Esophagus squamous epithelium (tissue), 5 donors: ENCODE data around the gene TSHR. TPM values are rescaled to one million over a fixed set of nuclear protein-coding genes. Genes with fewer than 3 reads are reported as not detected.
"Not testable (repeated sequence)": the region's sequence is repeated elsewhere in the genome, so short reads cannot be mapped to it uniquely, and the experiment has no call there.

Source experiments
- DNase-seq: peaks from one replicate; lab custom pipeline; 2025; lab: John Stamatoyannopoulos, UW
- H3K27ac ChIP-seq, 4 donors: fragments of 200-600 bp; sonication (generic); one replicate each; pipeline ENCODE4 v1.5.1; 2016 to 2019; ENCODE audit warnings: mild to moderate bottlenecking in 1 of 4
- H3K27me3 ChIP-seq, 4 donors: fragments of 200-600 bp; sonication (generic); 1 replicate in 3 of 4; 2 replicates in 1 of 4; pipeline versions ENCODE4 v1.5.1 to v1.6.0; 2017 to 2021; ENCODE audit warnings: antibody characterized with exemption in 1 of 4
- H3K36me3 ChIP-seq, 3 donors: fragments of 200-600 bp; sonication (generic); one replicate each; pipeline ENCODE4 v1.5.1; 2016 to 2019
- H3K4me1 ChIP-seq, 3 donors: fragments of 200-600 bp; sonication (generic); one replicate each; pipeline ENCODE4 v1.5.1; 2017 to 2019
- H3K4me3 ChIP-seq, 4 donors: fragments of 200-600 bp; sonication (generic); 1 replicate in 3 of 4; 2 replicates in 1 of 4; pipeline ENCODE4 v1.5.1; 2016 to 2019; ENCODE audit warnings: mild to moderate bottlenecking in 2 of 4, moderate library complexity in 1 of 4
- H3K9me3 ChIP-seq, 3 donors: fragments of 200-600 bp; sonication (generic); one replicate each; pipeline ENCODE4 v1.5.1; 2016 to 2019
- POLR2A ChIP-seq, 4 donors: fragments of 450-650 bp; IDR thresholded peaks; one replicate each; pipeline ENCODE4 v1.6.1; 2017; ENCODE audit warnings: antibody characterized with exemption in 4 of 4, mild to moderate bottlenecking in 4 of 4, moderate library complexity in 3 of 4
- WGBS, 2 donors: methylation state at CpG; one replicate each; pipeline ENCODE4 v1.1.5; 2018; 5-methylcytosine and 5-hydroxymethylcytosine counted together
- intact Hi-C: fragments of 100-400 bp; cut with DNase I; formaldehyde crosslinking; loops from one replicate; pipeline ENCODE4 v1.15.0; 2022
- total RNA-seq, 4 donors: library from RNA; depleted of rRNA; stranded (reverse); fragments of >200 nt; gene quantifications; one replicate each; pipeline ENCODE4 v1.1.0, GENCODE V29; 2016
- TF ChIP-seq, protein P1 (sequence below), 6 experiments: fragments of 450-650 bp in 4 of 6; fragments of 200-600 bp in 2 of 6; sonication (generic) in 2 of 6; IDR thresholded peaks; one replicate each; pipeline ENCODE4 v1.5.1; 2016 to 2019; ENCODE audit warnings: antibody characterized with exemption in 6 of 6, mild to moderate bottlenecking in 4 of 6, moderate library complexity in 4 of 6
- donor health status: DM: yes; HTN: yes; CAD: no.

Gene TSHR
- total RNA-seq, 4 donors from 2014 or later = not detected

DNA sequence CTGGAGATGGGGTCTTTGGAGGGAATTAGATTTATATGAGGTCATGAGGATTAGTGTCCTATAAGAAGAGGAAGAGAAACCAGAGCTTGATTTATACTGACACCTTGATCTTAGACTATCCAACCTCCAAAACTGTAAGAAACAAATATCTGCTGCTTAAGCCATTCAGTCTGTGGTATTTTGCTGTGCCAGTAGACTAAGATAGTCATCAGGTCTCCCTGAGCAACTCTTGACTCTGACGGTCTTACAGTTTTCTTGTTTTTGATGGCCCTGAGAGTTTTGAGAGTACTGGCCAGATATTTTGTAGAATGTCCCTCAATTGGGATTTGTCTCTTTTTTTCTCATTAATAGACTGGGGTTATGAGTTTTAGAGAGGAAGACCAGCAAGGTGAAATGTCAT lies 51.7 kb downstream of the TSHR start:
- no peaks in the 10 kb centered on the region for H3K27me3 ChIP-seq
- 83 to 100% methylated on average over 1 of the region's 1 CpG for WGBS, 2 donors

DNA sequence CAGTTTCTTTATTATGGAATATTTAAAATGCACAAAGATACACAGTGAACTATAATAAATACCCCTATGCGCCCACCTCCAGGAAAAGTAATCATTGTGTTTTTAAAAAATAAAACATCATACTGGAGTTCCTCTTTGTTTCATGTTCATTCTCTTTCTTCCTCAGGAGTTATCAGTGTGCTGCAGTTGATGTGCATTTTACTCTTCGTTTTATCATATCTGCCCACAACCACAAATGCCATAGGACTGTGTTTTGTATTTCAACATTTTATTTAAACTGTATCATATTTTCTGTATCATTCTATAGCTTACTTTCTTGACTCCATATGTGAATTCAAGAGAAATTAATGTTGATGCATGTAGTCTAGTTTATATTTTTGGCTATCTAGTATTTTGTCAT lies 53.9 kb downstream of the TSHR start:
- Histone ChIP-seq H3K27me3 (no peaks in the 10 kb centered on the region), H3K9me3 (no peaks in the 10 kb centered on the region), H3K4me3 (no peak overlapping the region), H3K4me1 (no peaks in the 10 kb centered on the region), H3K36me3 (no peaks in the 10 kb centered on the region), H3K27ac (no peak overlapping the region)
- 73 to 80% methylated on average over 2 of the region's 2 CpGs for WGBS, 2 donors
- TF ChIP-seq POLR2A (IDR thresholded peaks at IDR 0.05) = no peak
- TF ChIP-seq, protein P1, sequence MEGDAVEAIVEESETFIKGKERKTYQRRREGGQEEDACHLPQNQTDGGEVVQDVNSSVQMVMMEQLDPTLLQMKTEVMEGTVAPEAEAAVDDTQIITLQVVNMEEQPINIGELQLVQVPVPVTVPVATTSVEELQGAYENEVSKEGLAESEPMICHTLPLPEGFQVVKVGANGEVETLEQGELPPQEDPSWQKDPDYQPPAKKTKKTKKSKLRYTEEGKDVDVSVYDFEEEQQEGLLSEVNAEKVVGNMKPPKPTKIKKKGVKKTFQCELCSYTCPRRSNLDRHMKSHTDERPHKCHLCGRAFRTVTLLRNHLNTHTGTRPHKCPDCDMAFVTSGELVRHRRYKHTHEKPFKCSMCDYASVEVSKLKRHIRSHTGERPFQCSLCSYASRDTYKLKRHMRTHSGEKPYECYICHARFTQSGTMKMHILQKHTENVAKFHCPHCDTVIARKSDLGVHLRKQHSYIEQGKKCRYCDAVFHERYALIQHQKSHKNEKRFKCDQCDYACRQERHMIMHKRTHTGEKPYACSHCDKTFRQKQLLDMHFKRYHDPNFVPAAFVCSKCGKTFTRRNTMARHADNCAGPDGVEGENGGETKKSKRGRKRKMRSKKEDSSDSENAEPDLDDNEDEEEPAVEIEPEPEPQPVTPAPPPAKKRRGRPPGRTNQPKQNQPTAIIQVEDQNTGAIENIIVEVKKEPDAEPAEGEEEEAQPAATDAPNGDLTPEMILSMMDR (IDR thresholded peaks at IDR 0.05) = no peak
- no peak for DNase-seq
- intact Hi-C loops = no loop called here

More for the DNA sequence above, 51.7 kb downstream of the TSHR start:
- Histone ChIP-seq H3K9me3 (no peaks in the 10 kb centered on the region), H3K4me3 (no peak overlapping the region), H3K36me3 (no peaks in the 10 kb centered on the region), H3K27ac (no peak overlapping the region), H3K4me1 (no peaks in the 10 kb centered on the region)
- intact Hi-C loops = no loop called here
- DNase-seq = no peak
- no peak for TF ChIP-seq POLR2A (IDR thresholded peaks at IDR 0.05)
- TF ChIP-seq, protein P1 (IDR thresholded peaks at IDR 0.05) = no peak

DNA sequence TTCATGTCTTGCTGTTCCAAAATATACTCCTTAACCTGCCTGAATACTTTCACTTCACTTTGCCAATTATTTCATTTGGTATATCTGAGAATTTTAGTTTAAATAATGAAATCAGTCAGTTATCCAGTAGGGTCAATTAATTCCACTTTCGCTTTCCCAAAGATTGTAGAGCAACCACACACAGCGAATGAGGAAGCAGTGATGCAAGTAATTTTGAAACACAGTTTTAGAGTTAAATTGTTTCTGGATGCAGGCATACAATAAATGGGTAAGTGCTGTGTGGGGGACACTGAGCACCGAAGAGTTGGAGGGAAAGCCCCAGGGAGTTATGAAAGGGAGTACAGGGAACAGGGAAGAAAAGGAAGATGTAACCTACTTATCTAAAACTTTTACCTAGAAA lies 62.8 kb downstream of the TSHR start:
- WGBS, 2 donors = 45 to 48% methylated on average over 3 of the region's 3 CpGs
- Histone ChIP-seq H3K9me3 (no peaks in the 10 kb centered on the region), H3K4me1 (peaks cover 0 to 10% (median 0%) of the 10 kb centered on the region in 3 donors), H3K27ac (no peak overlapping the region), H3K36me3 (no peaks in the 10 kb centered on the region), H3K27me3 (no peaks in the 10 kb centered on the region), H3K4me3 (peak overlapping the region in 1 of 4 donors; percentile 34)
- intact Hi-C loops = no loop called here
- DNase-seq = no peak
- TF ChIP-seq POLR2A (IDR thresholded peaks at IDR 0.05) = no peak
- TF ChIP-seq, protein P1 (IDR thresholded peaks at IDR 0.05) = no peak

DNA sequence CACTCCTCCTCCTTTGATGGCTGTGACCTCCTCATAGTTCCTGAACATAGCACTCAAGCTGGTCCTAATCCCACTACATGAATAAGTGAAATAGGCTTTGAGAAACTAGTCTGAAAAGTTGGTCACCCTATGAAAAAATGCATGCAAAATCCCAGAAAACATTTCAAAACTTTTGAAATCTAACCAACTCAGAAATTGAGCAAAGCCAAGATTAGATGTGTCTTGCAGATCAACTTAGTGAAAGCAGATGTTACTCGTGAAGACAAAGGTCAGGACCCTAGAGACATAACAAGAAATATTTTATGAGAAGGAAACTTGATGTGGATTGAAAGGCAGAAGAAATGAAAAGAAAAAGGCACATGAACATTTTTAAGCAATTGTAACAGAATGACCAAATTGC lies 63.3 kb downstream of the TSHR start:
- H3K36me3 ChIP-seq = no peaks in the 10 kb centered on the region
- H3K27me3 ChIP-seq = no peaks in the 10 kb centered on the region
- no peaks in the 10 kb centered on the region for H3K9me3 ChIP-seq
- TF ChIP-seq, protein P1 (IDR thresholded peaks at IDR 0.05) = no peak
- no peak for TF ChIP-seq POLR2A (IDR thresholded peaks at IDR 0.05)
- intact Hi-C loops = no loop called here
- WGBS, 2 donors = 39 to 61% methylated on average over 1 of the region's 1 CpG
- H3K4me3 ChIP-seq = peak overlapping the region in 1 of 4 donors; percentile 34
- DNase-seq = no peak
- no peak overlapping the region for H3K27ac ChIP-seq
- peaks cover 0 to 10% (median 0%) of the 10 kb centered on the region in 3 donors for H3K4me1 ChIP-seq

DNA sequence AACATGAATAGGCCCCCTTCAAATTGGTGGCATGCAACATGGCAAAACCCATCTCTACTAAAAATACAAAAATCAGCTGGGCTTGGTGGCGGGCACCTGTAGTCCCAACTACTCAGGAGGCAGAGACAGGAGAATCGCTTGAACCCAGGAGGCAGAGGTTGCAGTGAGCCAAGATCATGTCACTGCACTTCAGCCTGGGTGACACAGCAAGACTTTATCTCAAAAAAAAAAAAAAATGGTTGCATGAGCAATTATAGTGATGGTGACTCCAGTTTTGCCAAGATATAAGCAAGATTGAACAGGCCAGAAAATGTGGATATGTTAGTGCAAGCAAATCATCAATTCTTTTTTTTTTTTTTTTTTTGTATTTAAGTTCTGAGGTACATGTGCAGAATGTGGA lies 63.7 kb downstream of the TSHR start:
- H3K27me3 ChIP-seq, H3K36me3 ChIP-seq, H3K4me3 ChIP-seq, H3K9me3 ChIP-seq, H3K4me1 ChIP-seq, DNase-seq, H3K27ac ChIP-seq, intact Hi-C loops: not testable (repeated sequence)
- 83 to 88% methylated on average over 2 of the region's 2 CpGs for WGBS, 2 donors

DNA sequence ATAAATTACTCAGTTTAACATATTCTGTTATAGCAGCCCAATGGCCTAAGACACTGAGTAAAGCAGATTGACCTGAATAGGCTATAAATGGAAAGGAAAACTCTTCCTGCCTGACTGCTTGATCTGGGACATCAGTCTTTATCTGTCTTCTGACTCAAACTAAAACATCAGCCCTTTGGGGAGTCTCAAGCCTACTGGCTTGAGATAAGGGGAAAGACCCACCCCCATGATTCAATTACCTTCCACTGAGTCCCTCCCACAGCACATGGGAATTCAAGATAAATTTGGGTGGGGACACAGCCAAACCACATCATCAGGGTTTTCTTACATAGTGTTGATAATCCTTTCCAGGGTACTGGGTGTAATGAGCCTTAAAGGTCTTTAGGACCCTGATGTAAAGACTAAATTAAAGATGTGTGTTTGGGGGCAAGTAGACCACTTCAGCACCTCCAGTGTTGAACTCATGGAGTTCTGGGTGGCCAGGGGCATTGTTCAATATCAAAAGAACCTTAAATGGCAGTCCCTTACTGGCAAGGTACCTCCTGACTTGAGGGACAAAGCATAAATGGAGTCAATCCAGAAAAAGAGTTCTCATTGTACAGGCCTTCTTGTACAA lies 67.8 kb downstream of the TSHR start:
- Histone ChIP-seq H3K27ac (no peak overlapping the region), H3K27me3 (no peaks in the 10 kb centered on the region), H3K4me1 (peaks cover 0 to 3% (median 0%) of the 10 kb centered on the region in 3 donors), H3K9me3 (no peaks in the 10 kb centered on the region), H3K36me3 (no peaks in the 10 kb centered on the region), H3K4me3 (no peak overlapping the region)
- no peak for DNase-seq
- intact Hi-C loops = no loop called here
- TF ChIP-seq, protein P1 (IDR thresholded peaks at IDR 0.05) = no peak
- no peak for TF ChIP-seq POLR2A (IDR thresholded peaks at IDR 0.05)
